ENCODE results near the gene SNTB2.

GRCh38 chr16:69223882-69224281 lies 36.9 kb downstream of the SNTB2 start:
- TF ChIP-seq CTCF (IDR thresholded peaks at IDR 0.05 in 4 of 5, conservative IDR thresholded peaks at IDR 0.05 in 1 of 5) (no peak), POLR2A (IDR thresholded peaks at IDR 0.05) (no peak)
